Measurements from ENCODE around the gene HNRNPA2B1.
A peak's percentile ranks its signal among the peaks of the same experiment; 100 is the strongest.
"Not testable (repeated sequence)": the region's sequence is repeated elsewhere in the genome, so short reads cannot be mapped to it uniquely, and the experiment has no call there.

HNRNPA2B1 gene

DNA sequence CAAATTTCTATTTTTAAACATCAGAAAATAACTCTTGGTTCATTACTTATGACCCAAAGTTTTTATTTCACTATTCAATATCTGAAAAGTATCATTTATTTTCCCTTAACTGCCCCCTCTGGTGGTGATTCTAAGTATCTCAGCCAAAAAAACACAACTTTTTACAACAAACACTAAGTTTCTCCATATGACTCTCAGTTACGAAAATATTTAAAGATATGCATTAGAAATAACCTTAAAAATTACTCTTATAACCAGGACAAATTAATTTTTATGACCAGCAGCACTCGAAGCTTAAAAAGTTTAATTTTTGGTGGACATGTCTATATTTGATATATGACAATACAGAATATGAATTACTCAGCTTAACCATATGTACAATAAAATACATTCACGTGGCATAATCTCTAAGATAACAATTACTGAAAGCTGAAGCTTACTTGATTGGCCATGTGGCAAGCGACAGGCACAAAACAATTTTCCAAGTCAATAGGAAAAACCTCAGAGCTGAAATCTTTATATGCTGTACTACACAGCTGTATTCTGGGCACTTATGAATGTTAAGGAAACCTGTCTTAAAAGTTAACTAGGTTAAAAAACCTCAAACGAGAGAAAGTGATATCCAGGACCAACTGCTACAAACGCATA lies 2.3 kb downstream of the HNRNPA2B1 start:
- peak; percentile 69 for DNase-seq (ENCODE audit: low spot score)

DNA sequence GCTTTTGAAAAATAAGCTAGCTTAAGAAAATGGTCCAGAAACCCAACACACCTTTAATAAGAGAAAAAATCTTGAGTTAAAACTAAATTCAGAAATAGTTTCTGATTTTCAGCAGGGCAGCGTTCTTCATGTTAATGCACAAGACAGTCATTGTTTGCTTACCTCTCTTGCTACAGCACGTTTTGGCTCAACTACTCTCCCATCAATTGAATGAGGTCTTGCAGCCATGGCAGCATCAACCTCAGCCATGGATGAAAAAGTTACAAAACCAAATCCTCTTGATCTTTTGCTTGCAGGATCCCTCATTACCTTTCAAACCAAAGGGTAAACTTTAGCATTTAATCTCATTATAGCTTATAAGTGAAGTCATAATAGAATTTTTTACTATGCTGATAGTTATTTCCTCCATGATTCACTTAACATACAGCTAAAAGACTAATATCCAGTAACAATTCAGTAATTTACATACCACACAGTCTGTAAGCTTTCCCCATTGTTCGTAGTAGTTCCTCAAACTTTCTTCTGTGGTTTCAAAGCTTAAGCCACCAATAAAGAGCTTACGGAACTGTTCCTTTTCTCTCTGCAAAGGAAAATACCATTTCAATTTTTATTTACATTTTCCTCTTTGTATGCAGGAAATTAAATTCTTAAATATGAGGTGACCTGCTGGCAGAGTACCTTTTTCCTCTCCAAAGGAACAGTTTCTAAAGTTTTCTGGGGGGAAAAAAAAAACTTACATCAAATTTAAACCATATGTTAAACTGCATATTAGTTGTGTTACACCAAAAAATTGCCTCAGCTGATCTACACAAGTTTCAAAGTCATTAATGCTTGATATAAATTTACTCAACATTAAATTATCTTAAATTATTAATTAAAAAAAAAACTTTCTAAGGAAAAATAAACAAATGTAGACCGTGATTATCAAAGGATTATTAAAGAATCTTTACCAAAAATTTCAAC lies 3.1 kb downstream of the HNRNPA2B1 start:
- DNase-seq (ENCODE audit: low spot score): peak; percentile 55

DNA sequence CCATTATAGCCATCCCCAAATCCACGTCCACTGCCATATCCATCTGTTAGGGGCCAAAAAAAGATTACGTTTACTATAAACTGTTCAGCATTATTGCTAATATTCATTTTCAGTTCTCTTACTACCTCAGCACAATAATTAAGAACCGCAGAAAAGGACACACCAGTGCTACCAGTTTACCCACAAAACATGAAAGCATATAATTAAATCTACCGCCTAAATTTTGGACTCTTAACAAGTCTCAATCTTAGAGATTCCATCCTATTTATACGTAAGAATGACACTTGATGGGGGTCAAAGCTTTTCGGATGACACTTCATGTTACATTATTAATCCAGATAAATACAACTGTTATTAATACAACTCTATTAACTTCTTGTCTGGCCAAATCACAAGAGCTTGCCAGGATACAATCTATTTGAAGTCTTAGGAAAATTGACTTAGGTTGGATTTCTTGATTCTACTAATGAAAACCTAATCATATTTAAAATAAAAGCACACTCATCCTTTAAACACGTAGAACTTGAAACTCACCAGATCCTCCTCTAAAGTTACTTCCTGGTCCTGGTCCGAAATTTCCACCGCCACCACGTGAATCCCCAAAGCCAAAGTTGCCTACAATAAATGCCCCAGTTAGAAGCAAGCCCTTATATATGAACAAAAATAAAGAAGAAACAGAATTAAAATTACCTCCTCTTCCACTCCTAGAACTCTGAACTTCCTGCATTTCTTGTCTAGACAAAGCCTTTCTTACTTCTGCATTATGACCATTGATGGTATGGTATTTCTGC lies 4.5 kb downstream of the HNRNPA2B1 start:
- DNase-seq (ENCODE audit: low spot score): no peak

DNA sequence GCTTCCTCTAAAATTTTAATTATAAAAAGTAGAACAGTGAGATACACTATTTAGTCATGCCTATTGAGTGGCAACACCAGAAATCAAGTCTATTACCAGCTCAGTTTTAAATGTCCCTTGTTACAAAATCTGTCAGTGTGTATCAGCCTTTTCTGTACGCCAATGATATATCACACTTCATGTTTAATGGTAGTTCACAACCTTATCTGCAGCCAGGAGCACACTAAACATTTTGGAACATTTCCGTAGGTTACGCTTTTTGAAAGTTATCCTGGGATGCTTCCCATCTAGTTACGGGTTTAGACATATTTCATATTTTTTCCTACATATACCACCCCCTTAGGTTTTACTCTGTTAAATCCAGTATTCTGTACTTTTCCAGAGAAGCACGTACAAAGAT lies 5.4 kb downstream of the HNRNPA2B1 start:
- no peak for DNase-seq (ENCODE audit: low spot score)

GRCh38 chr7:26194764-26195163 lies 5.8 kb downstream of the HNRNPA2B1 start:
- not testable (repeated sequence) for DNase-seq (ENCODE audit: low spot score)

GRCh38 chr7:26193432-26194207 lies 6.9 kb downstream of the HNRNPA2B1 start:
- no peak for DNase-seq (ENCODE audit: low spot score)

DNA sequence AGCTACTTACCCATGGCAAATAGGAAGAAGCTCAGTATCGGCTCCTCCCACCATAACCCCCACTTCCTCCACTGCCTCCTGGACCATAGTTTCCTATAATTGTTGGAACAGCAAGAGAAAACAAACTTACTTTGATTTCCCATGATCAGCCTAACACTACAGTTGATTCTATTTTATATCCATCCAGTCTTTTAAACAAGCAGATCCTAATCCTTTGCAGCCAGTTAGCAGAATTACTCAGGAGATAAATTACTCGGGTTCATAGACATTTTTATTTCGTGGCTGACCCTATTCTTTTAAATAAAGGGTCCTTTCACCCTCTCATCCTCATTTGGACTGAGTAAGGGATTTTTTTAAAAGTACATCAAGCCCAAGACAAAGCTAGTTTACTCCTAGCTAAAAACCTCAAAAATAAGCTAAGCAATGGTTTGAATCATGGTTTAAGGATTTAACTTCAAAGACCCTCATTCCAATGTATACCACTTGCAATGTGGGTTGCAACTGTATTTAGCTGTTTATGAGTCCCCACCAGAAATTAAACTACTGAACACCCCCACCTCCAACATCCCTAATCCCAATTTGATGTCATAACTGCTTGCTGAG lies 8.0 kb downstream of the HNRNPA2B1 start:
- no peak for DNase-seq (ENCODE audit: low spot score)

DNA sequence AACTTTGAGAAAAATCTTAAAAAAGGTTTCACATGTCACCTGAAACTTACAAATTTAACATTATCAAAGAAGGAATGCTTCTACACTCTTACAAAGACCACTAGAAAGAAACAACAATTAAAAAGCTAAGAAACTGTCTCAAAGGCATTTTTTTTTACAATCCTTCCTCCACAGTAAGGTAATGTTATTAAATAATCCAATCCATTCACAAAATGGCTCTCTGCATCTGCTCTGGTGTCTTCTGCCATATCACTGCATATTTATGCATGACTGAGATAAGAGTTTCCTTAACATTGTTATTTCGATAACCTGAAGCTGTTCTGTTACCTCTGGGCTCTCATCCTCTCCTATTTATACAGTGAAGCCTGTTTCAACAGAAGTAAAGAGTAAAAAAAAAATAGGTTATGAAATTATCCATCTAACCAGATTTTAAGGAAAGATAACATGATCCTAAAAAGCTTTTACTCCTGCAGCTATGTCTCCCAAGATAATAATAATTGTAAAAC lies 8.5 kb downstream of the HNRNPA2B1 start:
- DNase-seq (ENCODE audit: low spot score): no peak

DNA sequence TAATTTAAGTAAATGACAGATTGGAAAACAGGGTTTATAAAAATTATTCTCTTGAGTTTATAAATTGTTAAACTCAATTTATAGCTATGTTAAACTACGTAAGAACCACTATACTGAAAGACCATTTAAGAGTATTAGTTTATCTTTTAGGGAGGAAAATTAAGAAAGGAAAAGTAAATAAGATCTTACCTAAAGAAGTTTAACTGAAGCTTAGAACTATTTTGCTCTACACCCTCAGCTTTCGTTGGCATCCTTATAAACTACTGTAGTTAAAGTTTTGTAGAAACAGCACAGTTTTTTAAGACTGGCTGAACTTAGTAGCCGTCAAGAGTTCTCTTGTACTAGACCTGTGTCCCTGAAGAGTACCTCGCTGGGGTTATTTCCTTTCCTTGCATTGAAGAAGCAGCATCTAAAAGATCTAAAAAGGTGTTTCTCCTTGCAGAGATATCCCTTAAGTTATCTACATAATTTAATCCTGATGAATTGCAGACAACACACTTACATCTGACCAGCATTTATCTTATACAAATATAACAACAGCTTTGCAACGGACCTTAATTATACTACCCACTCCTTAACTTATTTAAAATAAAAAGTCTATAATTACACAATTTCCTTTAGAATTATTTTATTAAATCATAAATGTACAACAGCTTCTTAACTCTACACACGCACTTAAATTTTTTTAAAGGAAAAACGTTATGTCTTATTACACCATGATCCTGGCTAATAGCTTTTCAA lies 9.1 kb downstream of the HNRNPA2B1 start:
- DNase-seq (ENCODE audit: low spot score): no peak

GRCh38 chr7:26190417-26190869 lies 10.1 kb downstream of the HNRNPA2B1 start:
- DNase-seq (ENCODE audit: low spot score): no peak

DNA sequence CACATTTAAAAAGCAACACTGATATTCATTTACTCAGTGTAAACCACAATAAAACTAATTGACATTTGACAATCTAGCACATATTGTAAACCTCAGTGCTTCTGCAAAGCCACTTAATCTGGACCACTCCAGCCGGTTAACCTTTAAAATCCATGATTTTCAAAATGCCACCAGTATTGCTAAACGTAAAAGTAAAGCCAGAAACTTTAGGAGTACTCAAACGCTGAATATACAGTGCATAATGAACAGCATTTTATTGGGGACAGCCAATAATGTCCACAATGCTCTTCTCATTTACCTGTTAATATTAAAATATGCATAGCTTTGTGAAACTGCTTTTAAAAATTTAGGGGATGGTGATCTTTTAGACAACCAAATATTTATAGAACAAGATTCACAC lies 10.8 kb downstream of the HNRNPA2B1 start:
- DNase-seq (ENCODE audit: low spot score): no peak

DNA sequence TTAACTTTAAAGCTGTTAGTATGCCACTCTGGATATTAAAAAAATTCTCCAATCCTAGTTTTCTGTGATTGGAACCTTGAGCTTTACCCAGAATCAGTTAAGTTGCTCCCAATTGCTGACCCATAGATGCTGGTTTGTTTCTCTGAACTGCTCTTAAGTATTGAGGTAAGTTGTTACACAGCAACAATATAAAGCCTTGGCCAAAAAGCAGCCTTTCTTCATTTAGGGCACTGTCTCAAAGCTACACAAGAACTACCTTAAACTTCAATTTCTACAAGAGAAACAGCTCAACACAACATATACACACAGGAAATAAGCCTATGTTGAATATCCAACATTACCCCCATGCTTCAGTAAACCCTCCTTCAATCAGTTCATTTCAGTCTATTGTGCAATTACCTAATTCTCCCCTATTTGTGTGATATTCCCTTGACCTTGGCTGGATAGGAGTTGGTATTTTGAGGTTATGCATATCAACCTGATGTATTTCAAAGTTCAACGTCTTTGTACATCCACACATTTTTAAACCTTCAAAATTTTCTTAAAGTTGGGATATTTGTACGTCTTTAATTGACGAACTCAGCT lies 11.5 kb downstream of the HNRNPA2B1 start:
- no peak for DNase-seq (ENCODE audit: low spot score)

- DNase-seq (ENCODE audit: low spot score): no peak
These were observed 12.2 kb downstream of the HNRNPA2B1 start for GRCh38 chr7:26188206-26188956.

DNA sequence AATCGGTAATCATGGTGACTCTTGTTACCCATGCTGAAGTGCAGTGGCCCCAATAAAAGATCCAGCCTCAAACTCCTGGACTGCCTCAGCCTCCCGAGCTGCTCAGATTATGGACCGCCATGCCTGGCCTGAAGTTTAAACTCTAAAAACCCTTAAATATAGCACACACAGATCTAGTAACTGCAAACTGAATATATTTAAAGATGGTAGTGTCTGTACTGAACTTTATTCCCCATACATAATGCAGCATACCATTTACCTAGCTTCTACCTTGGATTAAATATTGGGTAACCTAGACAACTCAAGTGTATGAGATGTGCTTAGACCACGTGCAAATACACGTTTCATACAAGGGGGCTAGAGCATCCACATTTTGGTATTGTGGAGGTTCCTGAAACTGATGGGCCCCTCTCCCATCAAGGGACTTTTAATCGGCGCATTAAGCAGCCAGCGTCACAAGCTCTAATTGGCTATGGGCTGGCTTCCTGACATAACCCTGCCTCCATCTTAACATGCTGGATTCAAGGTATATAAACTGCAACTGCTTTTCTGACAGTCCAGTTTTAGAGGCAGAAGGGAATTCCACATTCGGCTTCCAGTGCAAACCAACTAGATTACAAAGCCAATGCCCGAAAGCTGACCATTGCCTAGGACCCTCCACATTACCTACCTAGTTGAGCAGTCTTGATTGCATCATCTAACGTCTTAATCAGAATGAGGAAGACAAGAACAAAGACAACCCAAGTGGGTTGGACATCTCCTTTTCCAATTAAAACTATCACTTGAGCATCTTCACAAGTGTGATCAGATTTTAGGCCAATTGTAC lies 13.0 kb downstream of the HNRNPA2B1 start:
- no peak for DNase-seq (ENCODE audit: low spot score)

GRCh38 chr7:26186364-26187311 lies 13.9 kb downstream of the HNRNPA2B1 start:
- no peak for DNase-seq (ENCODE audit: low spot score)

DNA sequence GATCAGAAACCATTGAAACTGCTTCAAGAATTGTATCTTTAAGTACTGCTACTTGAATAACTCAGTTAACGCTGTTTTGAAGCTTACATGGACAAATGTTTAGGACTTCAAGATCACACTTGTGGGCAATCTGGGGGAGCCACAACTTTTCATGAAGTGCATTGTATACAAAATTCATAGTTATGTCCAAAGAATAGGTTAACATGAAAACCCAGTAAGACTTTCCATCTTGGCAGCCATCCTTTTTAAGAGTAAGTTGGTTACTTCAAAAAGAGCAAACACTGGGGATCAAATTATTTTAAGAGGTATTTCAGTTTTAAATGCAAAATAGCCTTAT lies 14.7 kb downstream of the HNRNPA2B1 start:
- no peak for DNase-seq (ENCODE audit: low spot score)

Data from pons (tissue), 1 donor.